ENCODE measurements around the gene PRKAG2.

Gene PRKAG2

GRCh38 chr7:151616443-151617213, 260.3 kb downstream of the PRKAG2 start:
- Histone ChIP-seq H3K4me3 (no peak overlapping the region), H3K36me3 (ENCODE audit: insufficient read depth, low read length) (no peaks in the 10 kb centered on the region), H3K9ac (ENCODE audit: insufficient read length) (no peak overlapping the region), H3K9me3 (ENCODE audit: low read depth, low read length) (no peaks in the 10 kb centered on the region), H3K27ac (no peak overlapping the region)
- no peak for TF ChIP-seq POLR2AphosphoS5 (IDR thresholded peaks at IDR 0.05; ENCODE audit: borderline replicate concordance, low read depth, low read length)
- TF ChIP-seq FOXP2 (optimal IDR thresholded peaks at IDR 0.05; ENCODE audit: control extremely low read depth, extremely low read length, insufficient read depth): no peak
- TF ChIP-seq EZH2 (IDR thresholded peaks at IDR 0.05): no peak
- no peak for DNase-seq (ENCODE audit: low read depth, low spot score)

GRCh38 chr7:151615784-151616183, 261.1 kb downstream of the PRKAG2 start:
- Histone ChIP-seq H3K27ac (no peak overlapping the region), H3K9ac (ENCODE audit: insufficient read length) (no peak overlapping the region), H3K4me3 (no peak overlapping the region), H3K9me3 (ENCODE audit: low read depth, low read length) (no peaks in the 10 kb centered on the region), H3K36me3 (ENCODE audit: insufficient read depth, low read length) (no peaks in the 10 kb centered on the region)
- DNase-seq (ENCODE audit: low read depth, low spot score): no peak
- TF ChIP-seq POLR2AphosphoS5 (IDR thresholded peaks at IDR 0.05; ENCODE audit: borderline replicate concordance, low read depth, low read length): no peak
- no peak for TF ChIP-seq EZH2 (IDR thresholded peaks at IDR 0.05)
- TF ChIP-seq FOXP2 (optimal IDR thresholded peaks at IDR 0.05; ENCODE audit: control extremely low read depth, extremely low read length, insufficient read depth): no peak

GRCh38 chr7:151615058-151615457, 261.9 kb downstream of the PRKAG2 start:
- Histone ChIP-seq H3K27ac (no peak overlapping the region), H3K36me3 (ENCODE audit: insufficient read depth, low read length) (no peaks in the 10 kb centered on the region), H3K9me3 (ENCODE audit: low read depth, low read length) (no peaks in the 10 kb centered on the region), H3K9ac (ENCODE audit: insufficient read length) (no peak overlapping the region), H3K4me3 (no peak overlapping the region)
- TF ChIP-seq POLR2AphosphoS5 (IDR thresholded peaks at IDR 0.05; ENCODE audit: borderline replicate concordance, low read depth, low read length) (no peak), EZH2 (IDR thresholded peaks at IDR 0.05) (no peak), FOXP2 (optimal IDR thresholded peaks at IDR 0.05; ENCODE audit: control extremely low read depth, extremely low read length, insufficient read depth) (no peak)
- no peak for DNase-seq (ENCODE audit: low read depth, low spot score)

DNA sequence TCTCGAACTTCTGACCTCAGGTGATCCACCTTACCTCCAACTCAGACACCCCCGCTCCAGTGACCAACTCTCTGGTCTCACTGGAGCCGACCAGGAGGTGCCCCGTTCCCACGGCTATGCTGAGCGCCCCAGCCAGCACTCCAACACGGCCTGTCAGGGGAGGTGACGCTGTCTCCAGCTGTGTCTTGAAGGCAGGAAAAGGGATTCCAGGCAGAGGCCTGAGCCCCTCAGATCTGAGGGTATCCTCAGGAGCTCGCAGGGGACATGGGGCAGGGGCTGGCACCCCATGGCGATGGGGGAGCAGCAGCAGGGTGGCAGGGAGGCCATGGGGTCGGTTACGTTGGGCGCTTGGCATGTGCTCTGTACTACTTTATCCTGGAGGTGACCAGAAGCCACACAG, 262.9 kb downstream of the PRKAG2 start:
- H3K36me3 ChIP-seq (ENCODE audit: insufficient read depth, low read length): no peaks in the 10 kb centered on the region
- no peak overlapping the region for H3K9ac ChIP-seq (ENCODE audit: insufficient read length)
- DNase-seq (ENCODE audit: low read depth, low spot score): no peak

GRCh38 chr7:151611878-151612277, 265.0 kb downstream of the PRKAG2 start:
- DNase-seq (ENCODE audit: low read depth, low spot score): no peak
- no peaks in the 10 kb centered on the region for H3K36me3 ChIP-seq (ENCODE audit: insufficient read depth, low read length)
- no peak overlapping the region for H3K27ac ChIP-seq

More for the DNA sequence above, 262.9 kb downstream of the PRKAG2 start:
- Histone ChIP-seq H3K4me3 (no peak overlapping the region), H3K9me3 (ENCODE audit: low read depth, low read length) (no peaks in the 10 kb centered on the region), H3K27ac (no peak overlapping the region)
- no peak for TF ChIP-seq POLR2AphosphoS5 (IDR thresholded peaks at IDR 0.05; ENCODE audit: borderline replicate concordance, low read depth, low read length)
- TF ChIP-seq FOXP2 (optimal IDR thresholded peaks at IDR 0.05; ENCODE audit: control extremely low read depth, extremely low read length, insufficient read depth): no peak
- no peak for TF ChIP-seq EZH2 (IDR thresholded peaks at IDR 0.05)

DNA sequence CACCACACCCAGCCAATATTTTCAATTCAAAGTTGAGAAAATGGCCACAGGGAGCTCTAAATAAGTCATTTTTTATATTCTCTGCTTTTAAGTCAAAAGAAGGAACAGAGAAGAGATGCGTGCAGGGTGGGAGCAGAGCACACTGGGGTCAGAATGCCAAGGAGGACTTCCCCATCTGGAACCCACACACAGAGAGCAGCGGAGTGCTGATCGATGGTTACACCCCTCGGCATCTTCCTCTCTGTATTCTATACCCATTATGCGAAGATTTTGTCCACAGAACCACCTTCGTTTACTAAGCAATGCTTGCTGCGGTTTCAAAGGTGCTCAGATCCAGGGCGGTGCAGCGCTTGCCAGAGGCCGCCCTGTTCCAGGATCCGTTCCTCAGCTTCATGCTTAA, 265.9 kb downstream of the PRKAG2 start:
- no peaks in the 10 kb centered on the region for H3K36me3 ChIP-seq (ENCODE audit: insufficient read depth, low read length)
- H3K27ac ChIP-seq: no peak overlapping the region
- TF ChIP-seq POLR2AphosphoS5 (IDR thresholded peaks at IDR 0.05; ENCODE audit: borderline replicate concordance, low read depth, low read length) (no peak), FOXP2 (optimal IDR thresholded peaks at IDR 0.05; ENCODE audit: control extremely low read depth, extremely low read length, insufficient read depth) (no peak), EZH2 (IDR thresholded peaks at IDR 0.05) (no peak)
- DNase-seq (ENCODE audit: low read depth, low spot score): no peak
- H3K4me3 ChIP-seq: no peak overlapping the region
- no peak overlapping the region for H3K9ac ChIP-seq (ENCODE audit: insufficient read length)
- no peaks in the 10 kb centered on the region for H3K9me3 ChIP-seq (ENCODE audit: low read depth, low read length)

More at GRCh38 chr7:151611878-151612277, 265.0 kb downstream of the PRKAG2 start:
- no peaks in the 10 kb centered on the region for H3K9me3 ChIP-seq (ENCODE audit: low read depth, low read length)
- H3K9ac ChIP-seq (ENCODE audit: insufficient read length): no peak overlapping the region
- no peak overlapping the region for H3K4me3 ChIP-seq
- TF ChIP-seq POLR2AphosphoS5 (IDR thresholded peaks at IDR 0.05; ENCODE audit: borderline replicate concordance, low read depth, low read length) (no peak), EZH2 (IDR thresholded peaks at IDR 0.05) (no peak), FOXP2 (optimal IDR thresholded peaks at IDR 0.05; ENCODE audit: control extremely low read depth, extremely low read length, insufficient read depth) (no peak)

DNA sequence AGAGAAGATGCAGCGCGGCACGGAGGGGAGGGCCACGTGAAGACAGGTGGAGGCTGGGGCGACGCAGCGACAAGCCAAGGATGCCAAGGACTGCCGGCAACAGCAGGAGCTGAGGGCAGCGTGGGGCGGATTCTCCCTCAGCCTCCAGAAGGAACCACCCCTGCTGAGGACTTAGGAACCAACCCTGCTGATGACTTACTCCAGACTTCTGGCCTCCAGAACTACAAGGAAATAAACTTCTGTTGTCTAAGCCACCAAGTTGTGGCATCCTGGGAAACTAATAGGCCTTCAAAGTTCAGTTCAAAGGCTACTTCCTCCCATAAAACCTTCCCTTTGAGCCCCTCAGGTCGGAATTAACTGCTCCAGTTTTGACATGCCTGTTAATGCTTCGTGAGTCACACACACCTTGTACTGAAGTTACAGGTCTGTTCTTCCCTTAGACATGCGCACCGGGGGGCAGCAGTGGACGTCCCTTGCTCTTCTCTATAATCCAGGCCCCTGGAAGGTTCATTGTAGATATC, 268.8 kb downstream of the PRKAG2 start:
- Histone ChIP-seq H3K27ac (no peak overlapping the region), H3K4me3 (no peak overlapping the region), H3K9ac (ENCODE audit: insufficient read length) (no peak overlapping the region), H3K9me3 (ENCODE audit: low read depth, low read length) (no peaks in the 10 kb centered on the region), H3K36me3 (ENCODE audit: insufficient read depth, low read length) (no peaks in the 10 kb centered on the region)
- TF ChIP-seq POLR2AphosphoS5 (IDR thresholded peaks at IDR 0.05; ENCODE audit: borderline replicate concordance, low read depth, low read length) (no peak), EZH2 (IDR thresholded peaks at IDR 0.05) (no peak), FOXP2 (optimal IDR thresholded peaks at IDR 0.05; ENCODE audit: control extremely low read depth, extremely low read length, insufficient read depth) (no peak)
- DNase-seq (ENCODE audit: low read depth, low spot score): no peak

- H3K27ac ChIP-seq: no peak overlapping the region
- no peaks in the 10 kb centered on the region for H3K9me3 ChIP-seq (ENCODE audit: low read depth, low read length)
- TF ChIP-seq FOXP2 (optimal IDR thresholded peaks at IDR 0.05; ENCODE audit: control extremely low read depth, extremely low read length, insufficient read depth) (no peak), POLR2AphosphoS5 (IDR thresholded peaks at IDR 0.05; ENCODE audit: borderline replicate concordance, low read depth, low read length) (no peak), EZH2 (IDR thresholded peaks at IDR 0.05) (no peak)
- DNase-seq (ENCODE audit: low read depth, low spot score): no peak
- H3K36me3 ChIP-seq (ENCODE audit: insufficient read depth, low read length): no peaks in the 10 kb centered on the region
- H3K9ac ChIP-seq (ENCODE audit: insufficient read length): no peak overlapping the region
- H3K4me3 ChIP-seq: no peak overlapping the region
Observed at GRCh38 chr7:151607464-151607867, 269.4 kb downstream of the PRKAG2 start.

All from SK-N-MC (cell line).